Omental fat pad (tissue), 4 donors: Measurements from ENCODE around the gene RPS27. TPM values are rescaled to one million over a fixed set of nuclear protein-coding genes. Genes with fewer than 3 reads are reported as not detected.

Experiments used
- ATAC-seq: fragments of 150-250 bp; one replicate; pipeline ENCODE4 v1.9.1; 2016; ENCODE audit warnings: mild to moderate bottlenecking, moderate library complexity; ENCODE audit not compliant: low FRiP score
- DNase-seq: peaks from one replicate; pipeline ENCODE4 v3.0.0-alpha.2; 2019; ENCODE audit warnings: low spot score
- CTCF ChIP-seq, 3 donors: fragments of 450-650 bp; IDR thresholded peaks; one replicate each; pipeline ENCODE4 v1.5.1; 2016 to 2017; ENCODE audit warnings: antibody characterized with exemption in 3 of 3, mild to moderate bottlenecking in 3 of 3, moderate library complexity in 2 of 3
- total RNA-seq, 4 donors: library from RNA; depleted of rRNA; stranded (reverse); fragments of >200 nt; gene quantifications; one replicate each; pipeline ENCODE4 v1.1.0, GENCODE V29; 2016

RPS27 gene
- total RNA-seq, 4 donors from 2014 or later: 1,559 to 2,240 (median 2,115) TPM

GRCh38 chr1:153956997-153957715, 33.4 kb upstream of the RPS27 start:
- DNase-seq (no peak), ATAC-seq (no peak)
- TF ChIP-seq CTCF (IDR thresholded peaks at IDR 0.05): no peak

GRCh38 chr1:153957744-153958110, 32.8 kb upstream of the RPS27 start:
- ATAC-seq: no peak
- no peak for DNase-seq
- TF ChIP-seq CTCF (IDR thresholded peaks at IDR 0.05): no peak

GRCh38 chr1:153958111-153958960, 32.2 kb upstream of the RPS27 start, which contains the start of gene CRTC2:
Gene CRTC2, minus strand, starts transcription at chr1:153958612. Its CDS starts 115 bp downstream, at chr1:153958497.
- ATAC-seq (peak; percentile 86), DNase-seq (peak; percentile 98)
- no peak for TF ChIP-seq CTCF (IDR thresholded peaks at IDR 0.05)

GRCh38 chr1:153958961-153959260, 31.7 kb upstream of the RPS27 start:
- peak; percentile 1 for ATAC-seq

GRCh38 chr1:153959454-153959853, 31.1 kb upstream of the RPS27 start:
- ATAC-seq (no peak), DNase-seq (no peak)
- TF ChIP-seq CTCF (IDR thresholded peaks at IDR 0.05): no peak

More at GRCh38 chr1:153958961-153959260, 31.7 kb upstream of the RPS27 start:
- no peak for TF ChIP-seq CTCF (IDR thresholded peaks at IDR 0.05)
- no peak for DNase-seq

GRCh38 chr1:153960206-153960605, 30.4 kb upstream of the RPS27 start:
- DNase-seq: no peak
- no peak for ATAC-seq
- no peak for TF ChIP-seq CTCF (IDR thresholded peaks at IDR 0.05)
